WTC11 (cell line): Measurements from ENCODE around the gene DEGS1. TPM values are rescaled to one million over a fixed set of nuclear protein-coding genes. Genes with fewer than 3 reads are reported as not detected.
A peak's percentile ranks its signal among the peaks of the same experiment; 100 is the strongest.

ENCODE experiments used
- ATAC-seq: fragments of 200-7000 bp; cut with Tn5 transposase; 2 replicates; pipeline ENCODE4 v1.10.0; 2021; ENCODE audit warnings: mild to moderate bottlenecking, moderate library complexity
- CTCF ChIA-PET: fragments of 300-600 bp; sonication (Branson Sonifier 250); formaldehyde crosslinking; loops from one replicate; lab custom pipeline; 2021; ENCODE audit warnings: antibody characterized with exemption; lab: Charles Lee
- POLR2A ChIA-PET: fragments of 350-600 bp; sonication (Branson Sonifier 250); formaldehyde crosslinking; loops from one replicate; lab custom pipeline; 2021; ENCODE audit warnings: antibody characterized with exemption; lab: Charles Lee
- DNase-seq: peaks from one replicate; pipeline ENCODE4 v3.0.0; 2021; ENCODE audit warnings: low spot score
- H3K27ac Mint-ChIP-seq: 2 replicates; pipeline ENCODE4 v1.8.0; 2021; ENCODE audit warnings: mixed read lengths
- H3K27me3 Mint-ChIP-seq: 2 replicates; pipeline ENCODE4 v1.8.0; 2021; ENCODE audit warnings: low read depth, mild to moderate bottlenecking, moderate library complexity, mixed read lengths
- H3K36me3 Mint-ChIP-seq: 2 replicates; pipeline ENCODE4 v1.8.0; 2021; ENCODE audit warnings: mixed read lengths
- H3K4me1 Mint-ChIP-seq: 2 replicates; pipeline ENCODE4 v1.8.0; 2022; ENCODE audit warnings: mixed read lengths
- H3K4me3 Mint-ChIP-seq: 2 replicates; pipeline ENCODE4 v1.8.0; 2021; ENCODE audit warnings: mild to moderate bottlenecking, moderate library complexity, mixed read lengths
- H3K9me3 Mint-ChIP-seq: 2 replicates; pipeline ENCODE4 v1.8.0; 2021; ENCODE audit warnings: mixed read lengths
- AFF4 ChIP-seq: sonication (generic); formaldehyde crosslinking; IDR thresholded peaks from 2 replicates; pipeline ENCODE4 v1.8.1; 2023; ENCODE audit warnings: mild to moderate bottlenecking, missing genetic modification reagents, borderline replicate concordance
- E2F1 ChIP-seq: sonication (generic); formaldehyde crosslinking; IDR thresholded peaks from 2 replicates; pipeline ENCODE4 v1.8.0; 2022; ENCODE audit warnings: mild to moderate bottlenecking, missing genetic modification reagents
- E2F5 ChIP-seq: sonication (generic); formaldehyde crosslinking; IDR thresholded peaks from 2 replicates; pipeline ENCODE4 v1.8.1; 2022; ENCODE audit warnings: mild to moderate bottlenecking, moderate library complexity, missing genetic modification reagents
- EMX1 ChIP-seq: fragments of 250-450 bp; sonication (Bioruptor Pico); IDR thresholded peaks from 2 replicates; pipeline ENCODE4 v1.8.0; 2021; ENCODE audit warnings: mild to moderate bottlenecking
- ETV6 ChIP-seq: sonication (generic); formaldehyde crosslinking; IDR thresholded peaks from 2 replicates; pipeline ENCODE4 v1.8.1; 2022; ENCODE audit warnings: mild to moderate bottlenecking, missing genetic modification reagents
- FOXK1 ChIP-seq: sonication (generic); formaldehyde crosslinking; IDR thresholded peaks from 2 replicates; pipeline ENCODE4 v1.8.0; 2022; ENCODE audit warnings: mild to moderate bottlenecking, moderate library complexity, missing genetic modification reagents
- FOXP1 ChIP-seq: sonication (generic); formaldehyde crosslinking; IDR thresholded peaks from 2 replicates; pipeline ENCODE4 v1.8.0; 2022; ENCODE audit warnings: missing genetic modification reagents, mild to moderate bottlenecking, moderate library complexity, borderline replicate concordance
- IRF1 ChIP-seq: sonication (generic); formaldehyde crosslinking; IDR thresholded peaks from 2 replicates; pipeline ENCODE4 v1.8.0; 2023; ENCODE audit warnings: missing genetic modification reagents
- KAT7 ChIP-seq: sonication (generic); formaldehyde crosslinking; IDR thresholded peaks from 2 replicates; pipeline ENCODE4 v1.8.1; 2023; ENCODE audit warnings: missing genetic modification reagents, mild to moderate bottlenecking, borderline replicate concordance
- NFATC4 ChIP-seq: fragments of 250-450 bp; sonication (Bioruptor Pico); IDR thresholded peaks from 2 replicates; pipeline ENCODE4 v1.9.0; 2021; ENCODE audit warnings: mild to moderate bottlenecking
- NFYB ChIP-seq: sonication (generic); formaldehyde crosslinking; conservative IDR thresholded peaks from 2 replicates; pipeline ENCODE4 v1.8.0; 2022; ENCODE audit warnings: low read depth, missing genetic modification reagents
- RORB ChIP-seq: fragments of 250-450 bp; sonication (Bioruptor Pico); IDR thresholded peaks from 2 replicates; pipeline ENCODE4 v1.9.0; 2021; ENCODE audit warnings: mild to moderate bottlenecking
- SMAD3 ChIP-seq: sonication (generic); formaldehyde crosslinking; IDR thresholded peaks from 2 replicates; pipeline ENCODE4 v1.8.0; 2022; ENCODE audit warnings: missing genetic modification reagents, mild to moderate bottlenecking, borderline replicate concordance
- ZNF219 ChIP-seq: sonication (generic); formaldehyde crosslinking; IDR thresholded peaks from 2 replicates; pipeline ENCODE4 v1.8.0; 2023; ENCODE audit warnings: missing genetic modification reagents, mild to moderate bottlenecking, borderline replicate concordance
- ZNF281 ChIP-seq: sonication (generic); formaldehyde crosslinking; IDR thresholded peaks from 2 replicates; pipeline ENCODE4 v1.8.0; 2023; ENCODE audit warnings: mild to moderate bottlenecking, missing genetic modification reagents
- ZNF416 ChIP-seq: fragments of 250-450 bp; sonication (Bioruptor Pico); IDR thresholded peaks from 2 replicates; pipeline ENCODE4 v1.9.0; 2021; ENCODE audit warnings: mild to moderate bottlenecking, inconsistent platforms
- ZNF671 ChIP-seq: fragments of 250-450 bp; sonication (Bioruptor Pico); IDR thresholded peaks from 2 replicates; pipeline ENCODE4 v1.8.0; 2021; ENCODE audit warnings: mild to moderate bottlenecking
- ZSCAN18 ChIP-seq: fragments of 250-450 bp; sonication (Bioruptor Pico); IDR thresholded peaks from 2 replicates; pipeline ENCODE4 v2.1.2; 2022; ENCODE audit warnings: mild to moderate bottlenecking, moderate library complexity
- total RNA-seq: library from RNA; stranded (reverse); gene quantifications from 3 replicates; pipeline ENCODE4 v1.2.3, GENCODE V29; 2021

Gene DEGS1
- total RNA-seq, 1 experiment from 2014 or later = 30.7 TPM

GRCh38 chr1:224172229-224172628 is 10.8 kb upstream of the DEGS1 start:
- no peak for DNase-seq
- no peak overlapping the region for H3K4me3 Mint-ChIP-seq
- TF ChIP-seq KAT7 (no peak), NFATC4 (CRISPR knock-in tag) (no peak), E2F1 (no peak), ZNF671 (CRISPR knock-in tag) (no peak), SMAD3 (CRISPR knock-in tag) (no peak), NFYB (CRISPR knock-in tag) (no peak), ETV6 (no peak), EMX1 (CRISPR knock-in tag) (no peak), FOXP1 (CRISPR knock-in tag) (no peak), AFF4 (CRISPR knock-in tag) (no peak), FOXK1 (CRISPR knock-in tag) (no peak)
- H3K36me3 Mint-ChIP-seq = peaks cover 6% of the 10 kb centered on the region
- H3K27me3 Mint-ChIP-seq = peaks cover 4% of the 10 kb centered on the region
- POLR2A ChIA-PET = no interaction called here
- H3K9me3 Mint-ChIP-seq = peaks cover 9% of the 10 kb centered on the region
- H3K4me1 Mint-ChIP-seq = peaks cover 25% of the 10 kb centered on the region
- CTCF ChIA-PET = interaction anchor here (0.6 kb wide), 1 partner anchor 26 kb away, joined by 3 read pairs; no protein-coding TSS in a partner anchor
- ATAC-seq = no peak
- no peak overlapping the region for H3K27ac Mint-ChIP-seq

GRCh38 chr1:224173523-224173922 is 9.5 kb upstream of the DEGS1 start:
- H3K27ac Mint-ChIP-seq = no peak overlapping the region
- TF ChIP-seq ZSCAN18 (CRISPR knock-in tag) = no peak
- no peak for TF ChIP-seq SMAD3 (CRISPR knock-in tag)
- CTCF ChIA-PET = no interaction called here
- POLR2A ChIA-PET = no interaction called here
- H3K4me1 Mint-ChIP-seq = peaks cover 25% of the 10 kb centered on the region
- ATAC-seq (no peak), DNase-seq (no peak)
- peaks cover 6% of the 10 kb centered on the region for H3K36me3 Mint-ChIP-seq
- peaks cover 9% of the 10 kb centered on the region for H3K9me3 Mint-ChIP-seq
- H3K27me3 Mint-ChIP-seq = peaks cover 4% of the 10 kb centered on the region
- no peak overlapping the region for H3K4me3 Mint-ChIP-seq

- DNase-seq (peak; percentile 70), ATAC-seq (peak; percentile 98)
- no peak for TF ChIP-seq RORB (CRISPR knock-in tag)
- TF ChIP-seq ZNF416 (CRISPR knock-in tag) = no peak
- no peak for TF ChIP-seq E2F5
- TF ChIP-seq ZNF281 (CRISPR knock-in tag) = no peak
- TF ChIP-seq IRF1 (CRISPR knock-in tag) = no peak
- TF ChIP-seq NFATC4 (CRISPR knock-in tag) = no peak
- TF ChIP-seq ZNF219 (CRISPR knock-in tag) = no peak
- 0 out of 2 replicates have a peak overlapping the region, but pooled peaks have one; percentile 57 for H3K27ac Mint-ChIP-seq
- peaks cover 9% of the 10 kb centered on the region for H3K9me3 Mint-ChIP-seq
- H3K36me3 Mint-ChIP-seq = peaks cover 6% of the 10 kb centered on the region
- peak overlapping the region; percentile 55 for H3K4me3 Mint-ChIP-seq
- H3K27me3 Mint-ChIP-seq = peaks cover 4% of the 10 kb centered on the region
- peaks cover 6% of the 10 kb centered on the region for H3K4me1 Mint-ChIP-seq
- ChIA-PET POLR2A (interaction anchor here (0.5 to 0.7 kb wide), 2 partner anchors 19 to 122 kb away, joined by 3 read pairs; no protein-coding TSS in a partner anchor), CTCF (interaction anchor here (1.0 to 1.4 kb wide), 2 partner anchors 11 to 18 kb away, joined by 3 to 5 read pairs; no protein-coding TSS in a partner anchor)
Observed at GRCh38 chr1:224175617-224176016, 7.4 kb upstream of the DEGS1 start.
